ENCODE results near the gene C14orf132.

C14orf132 gene

DNA sequence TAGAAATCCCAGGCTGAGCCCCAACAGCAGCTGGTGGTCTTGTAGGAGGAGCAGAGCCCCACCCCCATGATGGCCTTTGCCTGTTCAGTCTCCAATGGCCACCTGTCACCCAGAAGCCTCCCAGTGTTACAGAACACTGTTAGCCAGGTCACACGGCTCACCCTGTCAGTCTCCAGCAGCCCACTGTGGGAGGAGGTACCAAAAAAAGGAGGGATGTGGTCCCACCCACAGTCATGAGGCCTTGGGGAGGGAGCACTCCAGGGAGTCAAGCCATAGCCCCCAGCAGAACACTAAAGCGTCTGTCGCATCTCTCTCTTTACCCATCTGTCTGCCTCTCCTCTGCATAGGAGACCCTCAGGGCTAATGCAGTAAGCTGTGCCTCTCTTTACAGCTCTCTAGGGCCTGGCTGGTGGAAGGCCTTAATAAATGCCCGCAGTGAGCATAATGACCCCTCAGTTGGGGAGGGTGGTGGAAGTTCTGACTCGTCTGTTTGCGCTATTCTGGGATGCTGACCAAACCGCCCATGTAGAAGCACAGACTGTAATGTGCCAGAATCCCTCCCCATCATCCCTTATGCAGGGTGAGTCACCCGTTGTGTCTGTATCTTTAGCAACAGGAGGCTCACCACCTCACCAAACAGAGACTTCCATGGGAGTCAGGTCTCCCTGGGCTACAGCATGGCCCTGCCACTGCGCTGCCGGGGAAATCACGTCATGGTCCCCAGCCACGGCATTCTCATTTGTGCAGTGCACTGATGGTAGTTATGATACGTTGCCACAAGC, 14.6 kb downstream of the C14orf132 start:
- peaks cover 19% of the 10 kb centered on the region for H3K27me3 ChIP-seq (ENCODE audit: insufficient read depth, low read length, poor library complexity)
- H3K4me1 ChIP-seq (ENCODE audit: insufficient read depth, low read length), result no peaks in the 10 kb centered on the region
- no peak overlapping the region for H2AFZ ChIP-seq (ENCODE audit: low read depth, low read length)
- no peaks in the 10 kb centered on the region for H3K79me2 ChIP-seq (ENCODE audit: insufficient read depth, low read length)
- TF ChIP-seq EZH2 (IDR thresholded peaks at IDR 0.05; ENCODE audit: borderline replicate concordance, low read depth, low read length, severe bottlenecking) (no peak), CTCF (IDR thresholded peaks at IDR 0.05; ENCODE audit: borderline replicate concordance, extremely low read depth, low read length, poor library complexity, severe bottlenecking) (no peak)
- no peak overlapping the region for H3K27ac ChIP-seq (ENCODE audit: low read length)
- H3K4me3 ChIP-seq (ENCODE audit: low read depth in 1 of 2, low read length in 2 of 2), result no peak overlapping the region
- H3K9ac ChIP-seq (ENCODE audit: low read depth, low read length), result no peak overlapping the region
- DNase-seq (no peak), ATAC-seq (ENCODE audit: insufficient read depth, low read depth) (no peak)
- no peaks in the 10 kb centered on the region for H3K36me3 ChIP-seq (ENCODE audit: insufficient read depth, low read length)
- H4K20me1 ChIP-seq (ENCODE audit: insufficient read depth, low read length), result no peaks in the 10 kb centered on the region
- H3K9me3 ChIP-seq (ENCODE audit: insufficient read depth, low read length, severe bottlenecking), result no peaks in the 10 kb centered on the region
- H3K4me2 ChIP-seq (ENCODE audit: insufficient read depth, low read length), result no peak overlapping the region

GRCh38 chr14:96054661-96055060, 15.5 kb downstream of the C14orf132 start:
- H3K79me2 ChIP-seq (ENCODE audit: insufficient read depth, low read length), result no peaks in the 10 kb centered on the region
- no peaks in the 10 kb centered on the region for H4K20me1 ChIP-seq (ENCODE audit: insufficient read depth, low read length)
- no peak for TF ChIP-seq EZH2 (IDR thresholded peaks at IDR 0.05; ENCODE audit: borderline replicate concordance, low read depth, low read length, severe bottlenecking)
- TF ChIP-seq CTCF (IDR thresholded peaks at IDR 0.05; ENCODE audit: borderline replicate concordance, extremely low read depth, low read length, poor library complexity, severe bottlenecking), result no peak
- H2AFZ ChIP-seq (ENCODE audit: low read depth, low read length), result no peak overlapping the region
- H3K4me3 ChIP-seq (ENCODE audit: low read depth in 1 of 2, low read length in 2 of 2), result no peak overlapping the region
- no peak for DNase-seq
- no peak overlapping the region for H3K4me2 ChIP-seq (ENCODE audit: insufficient read depth, low read length)
- H3K9ac ChIP-seq (ENCODE audit: low read depth, low read length), result no peak overlapping the region
- no peak overlapping the region for H3K27ac ChIP-seq (ENCODE audit: low read length)
- H3K27me3 ChIP-seq (ENCODE audit: insufficient read depth, low read length, poor library complexity), result peaks cover 19% of the 10 kb centered on the region
- H3K9me3 ChIP-seq (ENCODE audit: insufficient read depth, low read length, severe bottlenecking), result no peaks in the 10 kb centered on the region
- no peak for ATAC-seq (ENCODE audit: insufficient read depth, low read depth)
- H3K36me3 ChIP-seq (ENCODE audit: insufficient read depth, low read length), result no peaks in the 10 kb centered on the region
- no peaks in the 10 kb centered on the region for H3K4me1 ChIP-seq (ENCODE audit: insufficient read depth, low read length)

DNA sequence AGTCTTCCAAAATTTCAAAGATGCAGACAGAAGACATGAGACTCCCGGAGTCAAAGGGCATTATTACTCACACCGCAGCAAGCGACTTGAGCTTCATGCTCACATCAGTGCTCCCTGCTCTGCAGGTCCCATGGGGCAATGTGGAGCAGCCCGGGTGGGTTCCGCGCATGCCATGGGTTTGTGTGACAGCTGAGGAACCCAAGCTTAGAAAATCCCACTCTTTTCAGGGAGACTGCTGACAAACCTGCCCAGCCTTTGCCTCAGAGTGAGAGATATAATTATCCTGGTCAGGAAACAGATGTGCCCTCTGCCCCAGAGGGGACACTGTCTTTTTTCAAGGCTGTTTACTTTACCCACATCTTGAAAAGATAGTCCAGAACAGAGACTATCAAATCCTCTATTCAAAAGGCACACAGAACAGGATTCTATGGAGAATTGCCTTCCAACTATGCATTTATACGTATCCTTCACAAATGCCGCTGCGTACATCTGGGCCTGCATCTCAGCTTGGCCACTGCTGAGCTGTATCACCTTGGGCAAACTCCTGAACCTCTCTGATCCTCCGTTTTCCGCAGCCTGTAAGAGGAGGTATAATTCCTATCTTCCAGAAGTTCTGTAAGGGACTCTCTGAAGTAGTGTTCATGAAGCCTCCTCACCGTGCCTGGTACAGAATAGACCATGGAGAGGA, 16.0 kb downstream of the C14orf132 start:
- no peak for TF ChIP-seq EZH2 (IDR thresholded peaks at IDR 0.05; ENCODE audit: borderline replicate concordance, low read depth, low read length, severe bottlenecking)
- no peak for TF ChIP-seq CTCF (IDR thresholded peaks at IDR 0.05; ENCODE audit: borderline replicate concordance, extremely low read depth, low read length, poor library complexity, severe bottlenecking)
- no peaks in the 10 kb centered on the region for H3K79me2 ChIP-seq (ENCODE audit: insufficient read depth, low read length)

More for the DNA sequence above, 16.0 kb downstream of the C14orf132 start:
- peaks cover 19% of the 10 kb centered on the region for H3K27me3 ChIP-seq (ENCODE audit: insufficient read depth, low read length, poor library complexity)
- no peaks in the 10 kb centered on the region for H3K9me3 ChIP-seq (ENCODE audit: insufficient read depth, low read length, severe bottlenecking)
- no peak overlapping the region for H3K27ac ChIP-seq (ENCODE audit: low read length)
- no peak overlapping the region for H3K4me3 ChIP-seq (ENCODE audit: low read depth in 1 of 2, low read length in 2 of 2)
- DNase-seq, result no peak
- H3K4me2 ChIP-seq (ENCODE audit: insufficient read depth, low read length), result no peak overlapping the region
- H4K20me1 ChIP-seq (ENCODE audit: insufficient read depth, low read length), result no peaks in the 10 kb centered on the region
- no peaks in the 10 kb centered on the region for H3K36me3 ChIP-seq (ENCODE audit: insufficient read depth, low read length)
- H2AFZ ChIP-seq (ENCODE audit: low read depth, low read length), result no peak overlapping the region
- no peak for ATAC-seq (ENCODE audit: insufficient read depth, low read depth)
- H3K9ac ChIP-seq (ENCODE audit: low read depth, low read length), result no peak overlapping the region
- no peaks in the 10 kb centered on the region for H3K4me1 ChIP-seq (ENCODE audit: insufficient read depth, low read length)
